Thymus (tissue), 11 donors: Measurements from ENCODE around the gene ASCL4. TPM values are rescaled to one million over a fixed set of nuclear protein-coding genes. Genes with fewer than 3 reads are reported as not detected.

ENCODE experiments used
- DNase-seq, 9 donors: peaks; one replicate each; pipeline ENCODE4 v3.0.0-alpha.2; 2013; ENCODE audit warnings: low spot score in 9 of 9, low read depth in 6 of 9, missing footprints in 1 of 9
- H3K27ac ChIP-seq, 2 donors: one replicate each; pipeline ENCODE4 v1.5.1; 2013; ENCODE audit warnings: control low read depth in 1 of 2, low read depth in 1 of 2, low read length in 1 of 2, mild to moderate bottlenecking in 1 of 2, moderate library complexity in 1 of 2
- H3K27me3 ChIP-seq, 2 donors: one replicate each; pipeline ENCODE4 v1.5.1; 2013; ENCODE audit warnings: low read length in 1 of 2; ENCODE audit not compliant: control insufficient read depth in 2 of 2, insufficient read depth in 1 of 2
- H3K36me3 ChIP-seq, 2 donors: one replicate each; pipeline ENCODE4 v1.5.1; 2013; ENCODE audit warnings: low read length in 1 of 2, mild to moderate bottlenecking in 1 of 2, moderate library complexity in 1 of 2; ENCODE audit not compliant: control insufficient read depth in 2 of 2, insufficient read depth in 2 of 2
- H3K4me1 ChIP-seq, 2 donors: one replicate each; pipeline ENCODE4 v1.5.1; 2013; ENCODE audit warnings: low read length in 2 of 2; ENCODE audit not compliant: control insufficient read depth in 2 of 2, insufficient read depth in 2 of 2
- H3K4me3 ChIP-seq, 2 donors: one replicate each; pipeline ENCODE4 v1.5.1; 2013; ENCODE audit warnings: low read length in 2 of 2, control low read depth in 1 of 2, mild to moderate bottlenecking in 1 of 2
- H3K9me3 ChIP-seq, 2 donors: one replicate each; pipeline ENCODE4 v1.5.1; 2013; ENCODE audit warnings: low read length in 1 of 2, mild to moderate bottlenecking in 1 of 2; ENCODE audit not compliant: control insufficient read depth in 2 of 2, insufficient read depth in 1 of 2
- WGBS: extraction: QIAGEN DNeasy Blood & Tissue Kit; methylation state at CpG from one replicate; pipeline ENCODE4 v1.1.7; 2013; 5-methylcytosine and 5-hydroxymethylcytosine counted together
- polyA plus RNA-seq: library from polyadenylated mRNA; stranded (reverse); fragments of 200-250 nt; gene quantifications from one replicate; pipeline ENCODE4 v1.2.3, GENCODE V29; 2013
- total RNA-seq: library from RNA; stranded (reverse); fragments of 120-200 nt; gene quantifications from one replicate; pipeline ENCODE4 v1.2.4, GENCODE V29; 2013
- donor health status: healthy.

ASCL4 gene
- total and polyA plus RNA-seq, 2 donors, result 0.38 to 0.52 TPM

DNA sequence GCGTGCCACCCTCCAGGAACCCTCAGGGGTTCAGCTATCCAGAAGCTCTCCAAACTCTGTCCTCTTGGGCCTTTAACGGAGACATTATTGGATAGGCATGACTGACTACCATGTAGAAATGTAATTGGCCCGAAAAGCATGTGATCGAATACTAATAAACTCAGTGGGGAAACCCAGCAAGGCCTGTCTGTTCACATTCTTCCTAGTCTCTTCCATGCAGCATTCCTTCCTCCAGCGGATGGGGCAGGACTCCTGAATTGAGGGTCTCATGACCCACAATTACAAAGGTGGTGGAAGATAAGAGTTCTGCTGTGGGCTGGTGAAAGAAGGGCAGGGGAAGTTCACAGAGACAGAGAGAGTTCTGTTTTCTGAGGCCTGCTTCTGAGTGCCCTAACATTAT is 7.0 kb upstream of the ASCL4 start:
- no peak for DNase-seq
- Histone ChIP-seq H3K9me3 (no peaks in the 10 kb centered on the region), H3K27ac (no peak overlapping the region), H3K36me3 (no peaks in the 10 kb centered on the region), H3K4me1 (no peaks in the 10 kb centered on the region), H3K27me3 (peaks cover 2 to 12% of the 10 kb centered on the region in 2 donors), H3K4me3 (no peak overlapping the region)
- WGBS, result 97% methylated on average over 5 of the region's 5 CpGs

DNA sequence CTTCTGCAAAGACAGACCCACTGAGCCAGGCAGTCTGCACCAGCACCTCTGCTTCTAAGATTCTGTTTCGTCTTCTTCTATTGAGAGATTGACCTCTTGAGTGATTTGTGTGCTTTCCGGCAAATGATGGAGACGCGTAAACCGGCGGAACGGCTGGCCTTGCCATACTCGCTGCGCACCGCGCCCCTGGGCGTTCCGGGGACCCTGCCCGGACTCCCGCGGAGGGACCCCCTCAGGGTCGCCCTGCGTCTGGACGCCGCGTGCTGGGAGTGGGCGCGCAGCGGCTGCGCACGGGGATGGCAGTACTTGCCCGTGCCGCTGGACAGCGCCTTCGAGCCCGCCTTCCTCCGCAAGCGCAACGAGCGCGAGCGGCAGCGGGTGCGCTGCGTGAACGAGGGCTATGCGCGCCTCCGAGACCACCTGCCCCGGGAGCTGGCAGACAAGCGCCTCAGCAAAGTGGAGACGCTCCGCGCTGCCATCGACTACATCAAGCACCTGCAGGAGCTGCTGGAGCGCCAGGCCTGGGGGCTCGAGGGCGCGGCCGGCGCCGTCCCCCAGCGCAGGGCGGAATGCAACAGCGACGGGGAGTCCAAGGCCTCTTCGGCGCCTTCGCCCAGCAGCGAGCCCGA is 703 bp downstream of the ASCL4 start:
- peak in 3 of 9 donors; percentile 32 to 56 (median 44) for DNase-seq
- H3K9me3 ChIP-seq, result no peaks in the 10 kb centered on the region
- no peaks in the 10 kb centered on the region for H3K36me3 ChIP-seq
- peak overlapping the region in 1 of 2 donors; percentile 26 for H3K4me3 ChIP-seq
- WGBS, result 3% methylated on average over 66 of the region's 66 CpGs
- peaks cover 31 to 72% of the 10 kb centered on the region in 2 donors for H3K27me3 ChIP-seq
- H3K27ac ChIP-seq, result no peak overlapping the region
- peaks cover 9 to 10% of the 10 kb centered on the region in 2 donors for H3K4me1 ChIP-seq

DNA sequence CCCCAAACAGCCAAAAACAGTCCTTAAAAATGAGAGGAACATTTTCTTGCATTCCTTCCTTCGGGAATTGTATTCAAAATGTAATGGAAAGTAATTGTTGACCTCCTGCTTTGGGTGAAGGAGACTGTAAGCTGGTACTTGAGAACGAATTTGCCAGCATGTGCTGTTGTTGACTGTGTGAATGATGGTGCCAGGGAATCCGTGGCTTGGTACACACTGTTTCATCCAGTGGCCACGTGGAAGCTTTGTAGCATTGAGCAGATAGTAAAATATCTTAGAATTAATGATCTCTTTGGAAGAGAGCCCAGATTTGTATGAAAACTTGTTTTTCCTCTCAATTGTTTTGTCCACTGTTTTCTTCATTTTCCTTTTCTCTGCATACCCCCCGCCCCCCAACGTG is 1.7 kb downstream of the ASCL4 start:
- H3K36me3 ChIP-seq, result no peaks in the 10 kb centered on the region
- WGBS, result 60% methylated on average over 6 of the region's 6 CpGs
- H3K27me3 ChIP-seq, result peaks cover 31 to 72% of the 10 kb centered on the region in 2 donors
- no peaks in the 10 kb centered on the region for H3K9me3 ChIP-seq
- H3K4me1 ChIP-seq, result peaks cover 9 to 10% of the 10 kb centered on the region in 2 donors
- DNase-seq, result no peak
- H3K27ac ChIP-seq, result no peak overlapping the region
- H3K4me3 ChIP-seq, result no peak overlapping the region

DNA sequence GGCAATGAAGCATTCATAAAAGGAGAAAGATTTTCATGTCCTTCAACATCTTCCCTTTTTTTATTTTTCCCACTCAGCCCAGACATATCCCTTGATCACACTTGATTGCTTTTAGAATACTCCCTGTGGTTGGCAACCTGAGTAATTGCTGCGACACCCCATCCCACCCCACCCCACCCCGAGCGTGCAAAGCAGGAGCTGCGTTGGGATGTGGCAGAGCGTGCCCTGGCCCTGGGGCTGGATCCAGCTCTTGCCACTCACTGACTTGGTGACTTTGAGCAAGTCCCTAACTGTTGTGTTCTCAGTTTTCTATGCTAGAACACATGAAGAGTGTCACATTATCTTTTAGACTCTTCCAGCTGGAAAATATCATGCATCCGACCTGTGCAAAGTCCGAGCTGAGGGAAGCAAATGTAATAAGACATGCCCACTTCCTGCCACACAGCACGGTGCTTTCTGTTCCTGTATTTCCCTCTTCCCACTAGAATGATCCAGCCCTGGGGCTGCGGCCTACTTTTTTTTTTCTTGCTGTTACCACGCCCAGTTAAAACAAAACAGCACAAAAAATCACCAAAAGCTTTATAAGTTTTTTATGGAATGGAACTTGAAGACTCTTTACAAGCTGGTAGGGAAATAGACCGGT is 4.0 kb downstream of the ASCL4 start:
- Histone ChIP-seq H3K9me3 (no peaks in the 10 kb centered on the region), H3K4me3 (no peak overlapping the region), H3K36me3 (no peaks in the 10 kb centered on the region), H3K27me3 (peaks cover 29 to 62% of the 10 kb centered on the region in 2 donors), H3K4me1 (peaks cover 9 to 10% of the 10 kb centered on the region in 2 donors), H3K27ac (no peak overlapping the region)
- DNase-seq, result peak in 1 of 9 donors; percentile 17
- 78% methylated on average over 11 of the region's 11 CpGs for WGBS

DNA sequence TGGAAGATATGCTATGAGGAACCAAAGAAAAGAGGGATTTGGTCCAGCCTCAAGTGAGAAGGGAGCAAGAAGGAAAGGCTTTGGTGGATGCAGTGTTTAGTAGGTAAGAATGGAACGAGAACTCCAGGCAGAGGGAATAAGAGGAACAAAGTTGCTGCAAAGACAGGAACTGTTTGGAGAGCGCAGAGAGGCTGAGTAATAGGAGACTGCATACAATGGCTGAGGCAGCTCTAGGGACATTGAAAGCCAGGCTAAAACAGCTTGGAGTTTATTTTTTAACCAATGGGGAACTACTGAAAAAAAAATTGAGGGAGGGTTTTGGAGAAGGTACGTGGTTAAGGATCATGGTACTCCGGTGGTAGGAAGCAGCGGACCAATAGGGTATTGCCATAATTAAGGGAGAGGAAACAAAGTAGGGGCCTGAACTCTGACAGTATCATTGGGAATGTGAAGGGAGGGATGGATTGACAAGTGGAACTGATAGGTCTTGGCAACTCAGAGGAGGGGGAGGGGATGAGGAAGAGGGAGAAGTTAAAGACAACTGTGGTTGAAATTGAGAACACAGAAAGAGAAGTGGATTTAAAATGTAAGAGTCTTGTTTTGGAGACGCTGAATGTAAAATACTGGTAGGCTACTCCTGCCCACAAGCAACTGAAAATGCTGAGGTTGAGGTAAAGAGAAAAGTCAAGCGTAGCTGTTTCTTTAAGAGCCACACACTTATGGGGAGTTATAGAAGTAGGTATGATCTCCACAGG is 4.8 kb downstream of the ASCL4 start:
- DNase-seq, result peak in 1 of 9 donors; percentile 22
- no peaks in the 10 kb centered on the region for H3K9me3 ChIP-seq
- H3K27ac ChIP-seq, result no peak overlapping the region
- 67% methylated on average over 7 of the region's 7 CpGs for WGBS
- no peaks in the 10 kb centered on the region for H3K36me3 ChIP-seq
- no peak overlapping the region for H3K4me3 ChIP-seq
- H3K27me3 ChIP-seq, result peaks cover 26 to 56% of the 10 kb centered on the region in 2 donors
- H3K4me1 ChIP-seq, result peaks cover 7 to 9% of the 10 kb centered on the region in 2 donors

DNA sequence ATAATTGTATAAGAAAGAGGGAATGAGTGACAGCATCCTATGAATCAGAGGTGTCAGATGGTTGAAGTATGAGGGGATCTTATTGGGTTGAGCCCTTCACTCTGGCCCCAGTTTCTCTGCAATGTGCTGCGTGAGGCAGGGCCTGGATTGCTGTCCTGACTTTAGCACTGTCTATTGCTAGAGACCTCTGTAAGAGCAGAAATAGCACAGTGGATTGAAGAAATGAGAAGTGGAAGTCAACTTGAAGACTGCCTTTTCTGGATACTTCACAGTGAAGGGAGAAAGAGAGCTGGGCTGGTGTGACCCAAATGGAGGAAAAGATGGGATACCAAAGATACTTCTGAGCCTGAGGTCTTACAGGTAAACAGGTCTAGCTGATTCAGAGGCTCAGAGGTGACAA is 5.8 kb downstream of the ASCL4 start:
- no peak for DNase-seq
- no peak overlapping the region for H3K4me3 ChIP-seq
- 95% methylated on average over 1 of the region's 1 CpG for WGBS
- H3K27ac ChIP-seq, result peak overlapping the region in 1 of 2 donors; percentile 18
- H3K4me1 ChIP-seq, result no peaks in the 10 kb centered on the region
- H3K36me3 ChIP-seq, result no peaks in the 10 kb centered on the region
- H3K27me3 ChIP-seq, result peaks cover 21 to 45% of the 10 kb centered on the region in 2 donors
- H3K9me3 ChIP-seq, result no peaks in the 10 kb centered on the region

DNA sequence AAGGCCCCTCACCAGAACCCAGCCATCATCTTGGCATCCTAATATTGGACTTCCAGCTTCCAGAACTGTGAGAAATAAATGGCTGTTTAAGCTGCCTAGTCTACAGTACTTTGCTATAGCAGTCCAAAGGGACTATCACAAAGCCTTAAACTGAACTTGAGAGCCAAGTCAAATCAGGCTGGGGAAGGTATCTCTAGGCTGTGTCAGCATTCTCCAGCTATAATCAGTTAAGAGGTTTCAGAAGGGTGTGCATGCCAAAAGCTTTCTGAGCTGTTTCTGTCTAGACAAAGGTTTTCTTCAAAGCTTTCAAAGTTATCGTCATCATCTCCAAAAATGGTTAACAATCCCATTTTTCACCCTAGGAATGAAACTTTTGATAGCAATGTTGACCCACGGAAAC is 7.6 kb downstream of the ASCL4 start:
- H3K4me3 ChIP-seq, result no peak overlapping the region
- H3K27ac ChIP-seq, result no peak overlapping the region
- WGBS, result 97% methylated on average over 2 of the region's 2 CpGs
- no peaks in the 10 kb centered on the region for H3K36me3 ChIP-seq
- H3K27me3 ChIP-seq, result peaks cover 5 to 28% of the 10 kb centered on the region in 2 donors
- no peak for DNase-seq
- H3K4me1 ChIP-seq, result no peaks in the 10 kb centered on the region
- no peaks in the 10 kb centered on the region for H3K9me3 ChIP-seq

DNA sequence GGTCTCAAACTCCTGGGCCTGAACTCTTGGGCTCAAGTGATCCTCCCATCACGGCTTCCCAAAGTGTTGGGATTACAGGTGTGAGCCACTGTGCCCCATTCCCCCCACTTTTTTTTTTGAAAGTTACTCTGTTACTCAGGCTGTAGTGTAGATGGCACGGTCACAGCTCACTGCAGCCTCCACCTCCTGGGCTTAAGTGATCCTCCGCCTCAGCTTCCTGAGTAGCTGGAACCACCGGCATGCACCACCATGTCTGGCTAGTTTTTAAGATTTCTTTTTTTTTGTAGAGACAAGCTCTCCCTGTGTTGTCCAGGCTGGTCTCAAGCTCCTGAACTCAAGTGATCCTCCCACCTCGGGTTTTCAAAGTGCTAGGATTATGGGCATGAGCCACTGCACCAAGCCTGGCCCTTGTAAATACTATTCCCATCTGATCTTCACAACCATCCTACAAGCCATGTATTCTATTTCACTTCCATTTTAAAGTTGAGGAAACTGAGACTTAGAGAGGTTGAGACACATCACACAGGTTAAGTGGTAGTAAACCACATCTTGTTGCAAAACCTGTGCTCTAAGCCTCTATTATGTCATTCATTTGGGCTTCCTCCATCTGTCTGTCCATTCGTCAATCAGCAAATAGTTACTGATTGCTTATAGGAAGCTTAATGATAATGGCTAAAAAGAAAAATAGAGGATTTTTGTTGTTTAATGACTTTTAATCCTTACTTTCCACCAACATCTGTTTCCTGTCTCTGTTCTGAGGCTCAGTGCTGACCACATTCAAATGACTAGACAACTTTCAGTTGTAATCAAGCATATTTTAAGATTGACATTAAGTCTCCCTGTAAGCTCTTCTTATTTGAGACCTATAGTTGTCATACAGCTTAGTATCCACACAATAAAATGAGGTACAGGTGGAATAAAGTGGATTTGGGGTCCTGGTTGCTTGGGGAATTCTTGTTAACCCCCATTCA is 9.2 kb downstream of the ASCL4 start:
- DNase-seq, result no peak
- H3K4me3 ChIP-seq, result no peak overlapping the region
- H3K36me3 ChIP-seq, result no peaks in the 10 kb centered on the region
- 51% methylated on average over 6 of the region's 6 CpGs for WGBS
- no peak overlapping the region for H3K27ac ChIP-seq
- H3K9me3 ChIP-seq, result no peaks in the 10 kb centered on the region
- H3K4me1 ChIP-seq, result no peaks in the 10 kb centered on the region
- H3K27me3 ChIP-seq, result peaks cover 0 to 11% of the 10 kb centered on the region in 2 donors
